Measurements from ENCODE around the gene RAB3IL1.

RAB3IL1 gene

GRCh38 chr11:61866231-61866957, 51.0 kb downstream of the RAB3IL1 start:
- no peak for DNase-seq (ENCODE audit: low spot score)

DNA sequence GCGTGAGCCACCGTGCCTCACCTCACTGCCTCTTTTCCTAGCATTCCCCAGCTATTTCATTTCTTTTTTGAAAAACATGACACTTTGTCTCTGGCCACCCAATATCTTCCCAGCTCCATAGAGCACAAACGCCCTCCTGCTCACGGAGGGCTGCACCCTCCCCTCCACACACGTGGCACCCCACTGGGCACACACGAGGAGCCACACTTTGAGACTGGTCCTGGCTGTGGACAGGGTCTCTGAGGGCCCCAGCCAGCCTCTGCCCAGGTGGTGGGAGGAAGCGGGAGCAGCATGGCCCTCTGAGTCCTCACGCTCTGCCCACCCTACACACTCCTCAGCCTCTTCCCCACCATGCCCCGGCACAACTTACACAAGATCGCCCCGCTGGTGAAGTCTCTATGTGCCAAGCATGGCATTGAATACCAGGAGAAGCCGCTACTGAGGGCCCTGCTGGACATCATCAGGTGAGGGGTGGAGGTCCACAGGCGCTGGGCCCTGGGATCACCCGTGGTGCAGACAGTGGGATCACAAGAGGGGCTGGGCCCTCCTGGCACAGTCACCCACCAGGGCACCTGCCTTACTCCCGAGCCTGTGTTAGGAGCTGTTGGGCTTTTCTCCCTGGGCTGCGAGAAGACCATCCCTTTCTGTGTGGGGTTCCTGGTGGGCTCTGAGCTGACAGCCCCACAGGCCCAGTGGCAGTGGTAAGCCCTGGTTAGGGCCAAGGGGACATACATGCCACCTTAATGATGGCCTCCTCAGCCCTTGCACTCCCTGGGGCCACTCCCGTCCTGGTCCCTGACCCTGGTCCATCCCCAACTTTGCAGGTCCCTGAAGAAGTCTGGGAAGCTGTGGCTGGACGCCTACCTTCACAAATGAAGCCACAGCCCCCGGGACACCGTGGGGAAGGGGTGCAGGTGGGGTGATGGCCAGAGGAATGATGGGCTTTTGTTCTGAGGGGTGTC, 52.3 kb downstream of the RAB3IL1 start:
- no peak for DNase-seq (ENCODE audit: low spot score)

DNA sequence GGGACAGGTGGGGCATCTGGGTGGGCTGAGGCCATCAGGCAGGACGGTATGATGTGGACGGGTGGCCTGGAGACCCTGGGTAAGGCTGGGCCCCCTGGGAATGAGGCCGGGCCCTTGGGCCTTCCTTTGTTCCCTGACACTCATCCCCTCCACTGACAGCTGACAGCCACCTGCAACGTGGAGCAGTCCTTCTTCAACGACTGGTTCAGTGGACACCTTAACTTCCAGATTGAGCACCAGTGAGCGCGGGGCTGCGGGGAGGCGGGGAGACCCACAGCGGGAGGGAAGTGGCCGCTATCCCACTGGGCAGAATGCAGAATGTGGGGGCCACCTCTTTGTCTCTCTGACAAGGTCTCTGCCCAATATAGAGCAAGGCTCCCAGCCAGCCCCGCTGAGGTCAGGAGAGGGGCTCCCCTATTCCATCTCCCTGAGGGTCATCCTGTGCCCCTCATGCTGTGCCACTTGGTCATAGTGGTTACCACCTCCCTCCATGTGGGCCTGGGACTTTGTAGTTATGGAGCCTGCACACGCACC, 53.8 kb downstream of the RAB3IL1 start:
- no peak for DNase-seq (ENCODE audit: low spot score)

DNA sequence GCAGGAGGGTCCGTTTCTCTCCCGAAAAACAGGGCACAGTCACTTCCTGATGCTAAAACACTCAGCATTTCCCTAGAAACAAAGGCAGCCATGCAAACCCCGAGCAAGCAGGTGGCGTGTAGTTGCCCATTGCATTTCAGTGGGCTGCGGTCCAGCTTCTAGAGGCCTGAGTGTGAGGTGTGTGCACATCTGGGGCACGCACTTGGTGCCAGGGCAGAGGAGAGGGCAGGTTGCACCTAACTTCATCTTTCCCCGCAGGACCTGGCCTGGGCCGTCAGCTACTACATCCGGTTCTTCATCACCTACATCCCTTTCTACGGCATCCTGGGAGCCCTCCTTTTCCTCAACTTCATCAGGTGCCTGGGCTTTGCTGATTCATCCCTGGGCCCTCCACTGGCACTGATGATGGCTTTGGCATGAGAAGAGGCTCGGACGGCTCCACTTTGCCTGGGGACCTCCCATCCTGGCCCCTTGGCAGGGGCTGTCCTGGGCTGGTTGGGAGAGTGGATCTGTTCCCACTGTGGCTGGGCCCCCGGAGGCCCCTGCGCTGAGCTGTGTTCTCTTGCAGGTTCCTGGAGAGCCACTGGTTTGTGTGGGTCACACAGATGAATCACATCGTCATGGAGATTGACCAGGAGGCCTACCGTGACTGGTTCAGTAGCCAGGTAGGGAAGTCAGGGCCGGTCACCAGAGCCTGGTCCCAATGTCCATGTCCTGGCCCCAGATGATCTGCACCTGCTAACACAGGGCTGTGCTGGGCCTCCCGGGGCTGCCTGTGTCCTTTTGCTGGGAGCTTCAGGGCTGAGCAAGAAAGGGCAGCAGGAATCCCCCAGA, 54.4 kb downstream of the RAB3IL1 start:
- no peak for DNase-seq (ENCODE audit: low spot score)

GRCh38 chr11:61861634-61862033, 55.7 kb downstream of the RAB3IL1 start:
- DNase-seq (ENCODE audit: low spot score) = no peak

DNA sequence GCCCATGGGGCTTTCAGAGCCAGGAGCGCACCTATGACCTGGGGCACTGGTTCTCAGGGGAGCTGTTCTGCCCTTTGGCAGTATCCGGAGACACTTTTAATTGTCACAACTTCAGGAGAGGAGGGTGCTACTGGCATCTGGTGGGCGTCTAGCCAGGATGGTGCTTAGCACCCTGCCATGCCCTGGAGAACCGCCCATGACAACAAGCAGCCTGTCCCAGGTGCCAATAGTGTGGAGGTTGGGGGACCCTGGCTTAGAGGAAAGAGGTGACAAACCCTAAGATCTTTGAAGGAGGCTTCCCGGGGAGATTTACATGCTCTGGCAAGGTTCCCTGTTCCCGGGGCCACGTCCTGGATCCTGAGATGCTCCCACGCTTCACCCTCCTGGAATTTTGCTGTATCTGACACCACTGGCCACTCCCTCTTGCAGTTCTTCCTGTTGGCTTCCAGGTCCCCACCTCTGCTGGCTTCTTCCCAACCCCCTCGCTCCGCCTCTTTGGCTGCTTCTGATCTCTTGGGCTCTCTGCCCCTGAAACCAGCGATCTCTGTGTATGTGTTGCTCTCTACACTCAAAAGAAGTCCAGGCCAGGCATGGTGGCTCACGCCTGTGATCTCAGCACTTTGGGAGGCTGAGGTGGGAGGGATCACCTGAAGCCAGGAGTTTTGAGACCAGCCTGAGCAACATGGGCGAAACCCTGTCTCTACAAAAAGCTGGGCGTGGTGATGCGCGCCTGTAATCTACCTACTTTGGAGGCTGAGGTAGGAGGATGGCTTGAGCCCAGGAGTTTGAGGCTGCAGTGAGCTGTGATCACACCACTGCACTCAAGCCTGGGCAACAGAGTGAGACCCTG, 57.1 kb downstream of the RAB3IL1 start:
- DNase-seq (ENCODE audit: low spot score) = no peak

GRCh38 chr11:61855939-61856680, 61.3 kb downstream of the RAB3IL1 start:
- no peak for DNase-seq (ENCODE audit: low spot score)

GRCh38 chr11:61854966-61855714, 62.2 kb downstream of the RAB3IL1 start:
- DNase-seq (ENCODE audit: low spot score) = no peak

GRCh38 chr11:61854206-61854895, 63.0 kb downstream of the RAB3IL1 start:
- DNase-seq (ENCODE audit: low spot score) = no peak

DNA sequence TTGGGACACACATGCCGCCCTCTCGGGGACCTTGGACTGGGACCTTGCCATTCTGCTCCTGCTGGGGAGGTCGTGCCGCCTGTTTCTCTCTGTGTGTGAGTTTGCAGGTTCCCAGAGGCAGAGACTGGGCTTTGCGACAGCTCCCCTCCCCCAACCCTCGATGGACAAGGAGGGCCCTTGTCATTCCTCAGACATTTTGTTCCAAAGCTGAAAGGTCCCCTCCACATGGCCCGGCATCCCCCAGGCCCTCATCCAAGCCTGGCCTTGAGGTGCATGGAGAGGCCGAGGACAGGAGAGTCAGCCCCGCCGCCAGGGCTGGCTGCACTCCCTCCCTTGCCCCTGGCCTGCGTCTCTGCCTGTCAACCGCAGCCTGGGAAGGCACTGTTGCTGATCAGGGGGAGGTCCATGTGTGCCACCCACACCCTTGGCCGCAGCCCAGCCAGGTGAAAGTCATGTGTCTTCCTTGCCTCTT, 63.6 kb downstream of the RAB3IL1 start:
- no peak for DNase-seq (ENCODE audit: low spot score)

DNA sequence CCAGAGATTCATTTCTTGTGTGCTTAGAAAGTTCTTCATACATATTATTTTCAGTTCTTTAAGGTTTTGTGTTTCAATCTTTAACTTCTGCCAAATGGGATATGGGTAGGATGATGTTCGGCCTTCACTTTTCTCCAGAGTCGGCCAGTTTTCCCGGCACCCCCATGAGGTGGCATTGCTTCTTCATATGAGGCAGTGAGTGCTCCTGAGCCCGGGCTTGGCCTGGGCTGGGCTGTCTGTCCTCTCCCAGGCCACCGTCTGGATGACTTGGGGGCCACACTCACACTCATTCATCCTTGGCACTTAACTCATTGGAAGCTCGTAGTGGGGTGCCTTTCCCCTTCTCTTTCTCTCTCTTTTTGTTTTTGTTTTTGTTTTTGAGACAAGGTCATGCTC, 65.5 kb downstream of the RAB3IL1 start:
- DNase-seq (ENCODE audit: low spot score) = no peak

DNA sequence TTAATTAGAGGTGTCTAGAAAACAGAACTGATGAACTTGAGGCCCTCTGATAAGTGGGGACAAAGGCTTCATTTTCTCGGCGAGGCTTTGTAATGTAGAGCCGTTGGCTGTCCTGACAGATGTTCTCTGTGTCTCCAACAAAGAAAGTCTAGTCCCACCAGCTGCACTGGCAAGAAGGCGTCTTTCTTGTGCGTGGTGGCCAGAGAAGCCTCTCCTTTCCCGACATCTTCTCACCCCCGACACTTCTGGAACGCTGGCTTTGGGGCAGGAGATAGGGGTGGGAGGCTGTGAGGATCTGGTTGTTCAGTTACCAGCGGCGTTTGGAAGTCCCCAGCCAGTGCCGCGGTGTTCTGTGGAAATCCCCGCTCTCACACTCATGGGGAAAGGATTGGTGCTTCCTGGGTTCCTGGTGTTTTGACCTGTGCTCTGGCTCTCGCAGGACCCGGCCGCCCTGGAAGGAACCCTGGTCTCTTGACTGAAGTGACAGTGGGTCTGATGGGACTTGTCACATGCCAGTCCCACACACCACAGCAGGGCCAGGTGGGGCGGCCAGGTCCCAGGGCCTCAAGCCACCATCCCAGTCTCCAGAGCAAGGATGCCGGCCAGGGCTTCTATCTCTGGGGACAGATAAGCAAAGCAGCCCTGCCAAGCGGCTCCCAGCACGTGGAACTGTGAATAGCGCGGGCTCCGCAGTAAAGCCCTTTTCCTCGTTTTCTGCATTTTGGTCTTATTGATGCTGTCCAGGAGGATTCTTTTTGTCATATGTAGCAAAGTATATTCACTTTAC, 66.1 kb downstream of the RAB3IL1 start:
- DNase-seq (ENCODE audit: low spot score) = no peak

GRCh38 chr11:61850687-61851086, 66.7 kb downstream of the RAB3IL1 start:
- no peak for DNase-seq (ENCODE audit: low spot score)

GRCh38 chr11:61848631-61849030, 68.7 kb downstream of the RAB3IL1 start:
- DNase-seq (ENCODE audit: low spot score) = no peak

GRCh38 chr11:61847914-61848581, 69.3 kb downstream of the RAB3IL1 start:
- DNase-seq (ENCODE audit: low spot score) = no peak
